Amniotic epithelial cell (primary cell): ENCODE data around the gene KRTAP4-6.
A peak's percentile ranks its signal among the peaks of the same experiment; 100 is the strongest.
"Not testable (repeated sequence)": the region's sequence is repeated elsewhere in the genome, so short reads cannot be mapped to it uniquely, and the experiment has no call there.

Experiments used
- DNase-seq: peaks from one replicate; pipeline ENCODE4 v3.0.0-alpha.2; 2010; ENCODE audit warnings: low read depth

Gene KRTAP4-6

GRCh38 chr17:41105347-41105746 is 35.0 kb downstream of the KRTAP4-6 start, which contains the start of gene KRTAP4-9:
KRTAP4-9 (plus strand) TSS chr17:41105389; CDS start chr17:41105389, 0 bp downstream.
- DNase-seq: not testable (repeated sequence)

GRCh38 chr17:41104386-41105038 is 35.8 kb downstream of the KRTAP4-6 start:
- DNase-seq: peak; percentile 66

GRCh38 chr17:41103896-41104295 is 36.4 kb downstream of the KRTAP4-6 start:
- DNase-seq: peak; percentile 8

- no peak for DNase-seq
Measured at GRCh38 chr17:41101586-41102259, 38.6 kb downstream of the KRTAP4-6 start, which contains the start of gene KRTAP4-16. KRTAP4-16 (minus strand) TSS chr17:41102209; CDS start chr17:41102209, 0 bp downstream.

GRCh38 chr17:41099682-41100480 is 40.5 kb downstream of the KRTAP4-6 start:
- peak; percentile 20 for DNase-seq

- no peak for DNase-seq
Measured at GRCh38 chr17:41098481-41098880, 41.9 kb downstream of the KRTAP4-6 start.

- no peak for DNase-seq
Measured at GRCh38 chr17:41098042-41098441, 42.3 kb downstream of the KRTAP4-6 start, which contains the start of gene KRTAP4-8. KRTAP4-8 (minus strand) TSS chr17:41098142; CDS start chr17:41098084, 58 bp downstream.

- DNase-seq: no peak
Measured at GRCh38 chr17:41096055-41096454, 44.3 kb downstream of the KRTAP4-6 start.
